PC-9 (cell line): ENCODE data around the gene PAAF1.

ENCODE experiments used
- CTCF ChIP-seq: fragments of 200-600 bp; sonication (generic); conservative IDR thresholded peaks from 2 replicates; pipeline ENCODE4 v1.6.1; 2017; ENCODE audit warnings: mixed run types, antibody characterized with exemption, mild to moderate bottlenecking, moderate library complexity
- EZH2 ChIP-seq: fragments of 200-600 bp; sonication (generic); IDR thresholded peaks from 2 replicates; pipeline ENCODE4 v1.8.0; 2017; ENCODE audit warnings: antibody characterized with exemption, low read depth

GRCh38 chr11:73929388-73929787 lies 52.6 kb downstream of the PAAF1 start:
- TF ChIP-seq CTCF (no peak), EZH2 (no peak)
